Raji (cell line): ENCODE measurements around the gene XPC.

Source experiments
- POLR2A ChIP-seq: IDR thresholded peaks from 2 replicates; pipeline ENCODE4 v1.6.1; 2011; ENCODE audit warnings: low read depth, low read length, control low read depth; ENCODE audit not compliant: insufficient read depth

The XPC gene

DNA sequence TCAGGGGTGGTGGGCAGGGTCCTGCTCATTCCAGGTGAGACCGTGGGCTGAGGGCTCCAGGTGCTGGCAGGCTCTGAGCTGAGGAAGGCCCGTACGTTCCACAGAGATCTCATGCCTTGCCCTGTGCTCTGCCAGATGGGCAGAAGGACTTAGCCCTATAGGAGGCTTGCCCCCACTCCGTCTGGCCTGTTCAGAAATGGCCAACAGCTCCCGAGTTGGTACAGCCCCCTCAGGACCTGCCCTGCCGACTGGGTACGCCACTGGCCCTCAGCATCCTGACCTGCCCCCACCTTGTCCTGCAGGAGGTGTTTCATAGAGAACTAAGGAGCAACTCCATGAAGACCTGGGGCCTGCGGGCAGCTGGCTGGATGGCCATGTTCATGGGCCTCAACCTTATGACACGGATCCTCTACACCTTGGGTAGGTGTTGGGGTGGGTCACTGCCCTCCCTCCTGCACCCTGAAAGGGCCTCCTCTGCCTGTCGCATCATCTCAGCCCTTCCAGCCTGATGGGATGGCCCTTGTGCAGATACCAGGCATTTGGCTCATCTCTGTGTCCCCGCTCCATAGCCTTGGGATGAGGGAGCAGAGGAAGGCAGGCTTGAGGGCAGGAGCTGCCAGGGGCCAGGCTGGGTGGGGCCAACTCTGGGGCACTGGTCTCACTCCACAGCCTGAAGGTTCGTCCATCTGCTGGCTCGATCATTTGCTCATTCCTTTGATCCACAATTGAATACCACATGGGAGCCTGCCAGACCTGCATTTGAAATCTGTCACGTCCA is 39.3 kb downstream of the XPC start:
- no peak for TF ChIP-seq POLR2A

DNA sequence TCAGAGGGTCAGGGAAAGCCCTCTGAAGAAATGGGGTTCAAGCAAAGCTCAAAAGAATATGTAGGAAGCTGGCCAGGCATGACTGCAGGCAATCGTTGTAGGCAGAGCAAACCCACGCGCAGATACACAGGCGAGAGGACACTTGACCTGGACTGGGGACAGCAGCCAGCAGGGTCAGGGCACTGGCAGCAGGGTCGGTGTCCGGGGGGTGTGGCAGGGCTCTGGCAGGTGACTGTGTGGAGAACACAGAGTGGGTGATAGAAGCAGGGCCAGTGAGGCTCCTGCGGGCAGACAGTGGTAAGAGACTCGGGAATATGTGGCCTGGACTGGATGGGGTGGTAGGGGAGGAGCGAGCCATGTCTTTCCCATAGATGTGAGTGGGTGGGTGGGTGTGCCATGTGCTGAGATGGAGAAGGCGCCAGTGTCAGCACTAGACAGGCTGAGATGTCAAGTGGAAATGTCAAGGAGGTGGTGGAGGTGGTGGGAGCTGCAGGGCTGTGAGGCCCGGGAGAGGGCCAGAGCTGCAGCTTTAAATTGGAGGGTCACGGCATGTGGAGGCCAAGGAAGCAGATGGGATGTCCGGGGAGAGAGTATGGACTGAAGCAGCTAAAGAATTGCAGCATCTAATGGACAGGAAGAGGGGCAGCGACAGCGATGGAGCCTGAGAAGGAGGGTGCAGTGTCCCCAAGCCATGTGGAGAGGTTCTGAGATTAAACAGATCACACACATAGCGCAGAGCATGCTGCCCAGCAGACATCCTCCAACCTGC is 40.1 kb downstream of the XPC start:
- no peak for TF ChIP-seq POLR2A

DNA sequence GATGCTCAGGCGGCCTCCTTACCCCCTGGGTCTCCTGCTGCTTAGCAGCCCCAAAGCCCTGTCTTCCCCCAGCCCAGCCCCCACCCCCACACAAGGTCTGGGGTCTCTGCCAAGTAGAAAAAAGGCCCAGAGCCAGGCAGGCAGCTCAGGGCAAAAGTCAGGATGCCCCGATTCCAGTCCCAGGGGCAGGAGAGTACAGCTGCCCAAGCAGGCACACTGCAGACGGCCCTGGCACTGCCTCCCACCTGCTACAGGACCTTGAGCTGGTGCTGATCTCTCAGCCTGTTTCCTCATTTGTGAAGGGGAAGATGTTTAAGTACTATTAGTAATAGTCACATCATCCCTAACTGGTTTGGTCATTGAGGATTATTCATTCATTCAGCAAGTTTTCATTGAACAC is 41.0 kb downstream of the XPC start:
- TF ChIP-seq POLR2A, result no peak

DNA sequence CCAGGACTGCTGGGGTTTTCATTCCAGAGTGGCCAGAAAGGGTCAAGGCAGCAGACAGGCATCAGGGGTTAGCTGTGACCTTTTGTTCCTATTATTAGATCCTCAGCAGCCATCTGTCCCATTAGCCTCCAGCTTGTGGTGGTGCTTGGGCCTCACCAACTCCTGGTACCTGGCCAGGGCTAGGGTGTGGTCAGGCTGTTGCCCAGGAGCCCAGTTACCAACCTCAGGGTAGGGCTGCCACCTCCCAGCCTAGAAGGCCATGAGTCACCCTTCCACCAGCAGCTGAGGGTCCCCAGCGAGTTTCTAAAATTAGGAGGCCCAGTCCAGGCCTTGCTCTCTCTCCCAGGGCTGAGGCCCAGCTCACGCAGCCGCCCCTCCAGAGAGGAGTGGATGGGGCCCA is 41.4 kb downstream of the XPC start:
- TF ChIP-seq POLR2A, result no peak

DNA sequence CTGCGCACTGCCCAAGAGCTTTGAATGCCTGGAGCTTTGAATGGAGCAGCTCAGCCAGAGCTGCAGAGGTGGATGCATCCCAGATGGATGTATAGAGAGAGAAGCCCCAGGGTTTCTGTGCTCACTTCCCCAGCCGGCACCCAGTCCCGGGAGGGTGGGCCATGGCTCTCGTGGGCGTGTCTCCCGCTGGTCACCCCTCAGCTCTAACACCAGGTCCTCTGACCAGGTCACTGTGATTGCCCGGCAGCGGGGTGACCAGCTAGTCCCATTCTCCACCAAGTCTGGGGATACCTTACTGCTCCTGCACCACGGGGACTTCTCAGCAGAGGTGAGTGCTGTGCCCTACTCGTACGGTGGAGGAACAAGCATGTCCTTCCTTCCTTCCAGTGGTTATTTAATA is 42.8 kb downstream of the XPC start:
- TF ChIP-seq POLR2A, result no peak

DNA sequence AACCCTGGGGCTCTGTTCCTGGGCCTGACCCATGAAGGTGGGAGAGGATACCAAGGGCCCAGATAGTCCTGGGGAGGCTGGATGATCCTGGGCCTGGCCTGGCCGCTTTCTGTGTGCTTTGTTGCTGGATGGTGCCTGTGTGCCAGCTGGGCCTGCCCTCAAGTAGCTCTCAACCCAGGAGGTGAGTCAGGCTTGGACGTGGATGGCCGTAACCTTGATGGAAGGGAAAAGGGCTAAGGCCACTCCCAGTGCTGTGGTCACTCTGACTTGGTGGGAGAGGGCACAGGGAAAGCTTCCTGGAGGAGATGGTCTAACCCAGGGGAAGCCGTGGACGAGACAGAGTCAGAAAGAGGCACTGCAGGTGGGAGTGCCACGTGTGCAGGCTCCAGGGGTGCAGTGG is 44.1 kb downstream of the XPC start:
- no peak for TF ChIP-seq POLR2A

DNA sequence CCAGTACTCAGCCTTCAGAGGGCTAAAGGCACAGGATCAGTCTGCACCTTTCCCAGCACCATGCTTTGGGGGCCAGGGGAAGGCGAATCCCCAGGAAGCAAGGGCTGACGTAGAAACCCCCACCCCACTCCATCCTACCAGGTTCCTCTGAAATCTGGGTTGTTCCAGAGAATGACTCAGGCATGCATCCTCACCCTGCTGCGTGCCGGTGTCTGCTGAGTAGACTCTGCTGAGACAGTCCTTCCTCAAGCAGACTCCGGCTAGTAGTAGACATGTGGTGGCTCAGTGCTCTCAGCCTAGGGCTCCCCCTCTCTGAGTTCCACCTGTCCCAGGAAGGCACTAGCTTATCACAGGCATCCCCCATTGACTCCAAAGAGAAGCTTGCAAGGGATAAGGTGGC is 44.5 kb downstream of the XPC start:
- no peak for TF ChIP-seq POLR2A

DNA sequence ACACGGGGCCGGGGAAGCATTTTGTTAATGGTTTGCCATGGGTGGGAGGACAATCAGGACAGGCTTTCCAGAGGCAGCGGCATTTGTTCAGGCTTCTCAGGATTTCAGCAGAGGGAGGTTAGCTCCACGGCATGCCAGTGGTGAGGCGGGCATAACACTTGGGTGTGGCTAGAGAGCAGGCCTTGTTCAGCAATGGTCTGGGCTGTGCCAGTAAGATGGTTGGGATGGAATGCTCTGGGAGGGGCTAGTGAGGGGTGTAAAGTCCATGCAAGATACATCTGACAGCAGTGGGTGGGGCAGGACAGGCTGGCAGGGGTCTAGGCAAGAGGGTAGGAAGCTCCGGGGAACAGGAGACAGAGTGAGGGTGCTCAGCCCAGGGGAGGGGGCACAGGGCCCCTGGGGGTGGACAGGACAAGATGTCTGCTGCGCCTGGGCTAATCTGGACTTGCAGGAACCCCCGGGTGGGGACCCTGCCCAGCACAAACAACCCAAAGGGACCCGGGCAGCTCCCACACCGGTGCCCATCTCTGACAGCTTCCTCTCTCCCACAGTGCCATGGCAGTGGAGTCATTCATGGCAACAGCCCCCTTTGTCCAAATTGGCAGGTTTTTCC is 45.1 kb downstream of the XPC start:
- TF ChIP-seq POLR2A, result no peak

DNA sequence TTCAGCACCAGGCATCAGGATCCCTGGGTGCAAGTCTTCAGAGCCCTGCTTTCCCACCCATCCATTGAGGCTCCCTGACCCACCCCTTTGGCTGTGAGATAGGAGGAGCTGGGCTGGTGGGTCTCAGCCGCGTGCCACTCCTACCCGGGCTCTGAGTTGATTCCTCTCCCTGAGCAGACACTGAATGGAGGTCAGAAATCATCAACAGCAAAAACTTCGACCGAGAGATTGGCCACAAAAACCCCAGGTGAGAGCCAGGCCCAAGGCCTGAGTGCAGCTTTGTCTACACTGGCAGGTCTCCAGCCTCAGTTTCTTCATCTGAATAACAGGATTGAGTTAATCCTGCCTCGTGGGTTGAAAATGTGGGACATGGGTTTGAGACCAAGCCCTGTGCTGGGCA is 45.7 kb downstream of the XPC start:
- no peak for TF ChIP-seq POLR2A

DNA sequence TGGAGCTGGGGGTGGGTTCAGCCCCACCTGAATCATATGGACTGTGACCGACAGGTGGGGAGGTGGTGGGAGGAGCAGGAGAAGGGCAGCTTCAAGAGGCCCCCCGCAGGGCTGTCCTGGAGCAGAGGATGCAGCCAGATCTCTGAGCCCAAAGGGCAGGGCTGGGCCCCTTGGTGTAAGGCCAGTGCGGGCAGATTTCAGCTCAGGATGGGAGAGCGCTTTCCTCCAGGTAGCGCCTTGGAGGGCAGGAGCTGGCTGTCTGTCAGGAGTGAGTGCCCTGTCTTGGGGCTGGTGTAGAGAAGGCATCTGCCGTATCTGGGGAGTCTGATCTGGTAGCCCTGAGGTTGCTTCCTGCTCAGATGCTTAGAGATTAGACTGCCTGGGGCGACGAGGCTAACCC is 46.3 kb downstream of the XPC start:
- no peak for TF ChIP-seq POLR2A

DNA sequence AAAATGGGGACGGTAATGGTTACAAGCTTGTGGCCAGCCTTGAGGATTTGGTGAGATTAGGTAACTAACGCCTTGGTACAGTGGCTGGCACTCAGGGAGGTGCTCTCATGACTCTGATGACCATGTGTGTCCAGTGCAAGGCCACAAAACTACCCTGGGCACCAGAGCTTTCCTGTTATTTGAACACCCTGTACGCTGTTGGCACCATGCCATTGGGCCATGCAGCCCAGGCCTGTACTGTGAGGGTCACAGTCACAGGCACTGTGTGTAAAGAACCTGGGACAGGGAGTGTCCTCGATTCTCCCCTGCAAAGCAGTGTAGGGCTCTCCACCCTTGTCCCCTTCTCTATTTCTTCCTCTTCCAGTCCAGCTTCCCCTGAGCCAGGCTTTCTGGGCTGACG is 47.3 kb downstream of the XPC start:
- no peak for TF ChIP-seq POLR2A

DNA sequence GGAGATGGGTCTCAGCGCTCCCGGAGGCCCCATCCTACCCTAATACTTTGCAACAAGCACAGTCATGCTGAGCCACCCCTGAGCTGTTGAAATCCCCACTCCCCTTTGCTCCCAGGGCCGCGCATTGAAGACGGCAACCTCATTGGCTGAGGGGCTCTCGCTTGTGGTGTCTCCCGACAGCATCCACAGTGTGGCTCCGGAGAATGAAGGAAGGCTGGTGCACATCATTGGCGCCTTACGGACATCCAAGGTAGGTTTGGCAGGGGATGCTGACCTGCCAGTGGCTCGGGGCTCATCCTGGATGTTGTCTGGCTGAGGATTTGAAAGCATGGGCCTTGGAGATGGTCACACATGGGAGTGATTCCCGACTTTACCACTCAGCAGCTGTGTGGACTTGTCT is 47.7 kb downstream of the XPC start:
- TF ChIP-seq POLR2A, result no peak

DNA sequence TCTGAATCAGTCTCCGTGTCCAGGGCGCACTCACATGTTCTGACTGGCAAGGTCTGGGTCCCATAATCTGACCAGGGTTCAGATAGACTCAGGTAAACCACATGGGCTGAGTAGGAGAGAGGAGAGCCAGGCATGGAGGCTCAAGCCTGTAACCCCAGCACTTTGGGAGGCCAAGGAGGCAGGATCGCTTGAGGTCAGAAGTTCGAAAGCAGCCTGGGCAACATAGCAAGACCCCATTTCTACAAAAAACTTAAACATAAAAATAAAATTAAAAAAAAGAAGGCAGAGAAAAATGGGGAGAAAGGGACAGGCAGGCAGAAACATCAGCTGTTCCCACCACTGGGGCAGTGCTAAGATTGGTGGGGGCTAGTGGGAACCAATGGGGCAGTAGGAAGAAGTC is 48.2 kb downstream of the XPC start:
- TF ChIP-seq POLR2A, result no peak

DNA sequence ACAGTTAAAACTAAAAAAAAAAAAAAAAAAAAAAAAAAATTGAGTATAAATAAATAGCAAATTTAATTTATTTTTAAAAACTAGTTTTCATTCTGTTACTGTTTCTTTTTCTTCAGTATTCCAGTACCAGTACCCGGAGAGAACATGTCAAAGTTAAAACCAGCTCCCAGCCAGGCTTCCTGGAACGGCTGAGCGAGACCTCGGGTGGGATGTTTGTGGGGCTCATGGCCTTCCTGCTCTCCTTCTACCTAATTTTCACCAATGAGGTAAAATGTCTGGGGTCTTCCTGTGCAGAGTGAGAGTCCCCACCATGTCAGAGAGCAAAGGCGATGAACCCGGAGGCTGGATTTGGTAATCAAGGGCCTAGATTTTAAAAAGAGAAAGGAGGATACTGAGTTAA is 49.1 kb downstream of the XPC start:
- TF ChIP-seq POLR2A, result no peak

DNA sequence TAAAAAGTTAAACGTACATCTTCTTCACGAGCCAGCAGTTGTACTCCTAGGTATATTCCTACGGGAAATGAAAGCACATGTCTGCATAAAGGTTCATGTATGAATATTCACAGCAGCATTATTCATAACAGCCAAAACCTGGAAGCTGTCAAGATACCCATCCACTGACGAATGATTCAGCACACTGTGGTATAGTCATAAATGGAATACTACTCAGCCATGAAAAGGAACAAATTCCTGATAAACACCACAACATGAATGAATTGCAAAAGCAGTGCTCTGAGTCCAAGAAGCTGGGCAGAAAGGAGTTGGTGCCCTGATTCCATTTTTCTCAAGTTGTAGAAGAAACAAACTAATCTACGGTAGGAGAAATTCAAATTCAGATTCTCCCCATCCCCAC is 49.7 kb downstream of the XPC start:
- no peak for TF ChIP-seq POLR2A

DNA sequence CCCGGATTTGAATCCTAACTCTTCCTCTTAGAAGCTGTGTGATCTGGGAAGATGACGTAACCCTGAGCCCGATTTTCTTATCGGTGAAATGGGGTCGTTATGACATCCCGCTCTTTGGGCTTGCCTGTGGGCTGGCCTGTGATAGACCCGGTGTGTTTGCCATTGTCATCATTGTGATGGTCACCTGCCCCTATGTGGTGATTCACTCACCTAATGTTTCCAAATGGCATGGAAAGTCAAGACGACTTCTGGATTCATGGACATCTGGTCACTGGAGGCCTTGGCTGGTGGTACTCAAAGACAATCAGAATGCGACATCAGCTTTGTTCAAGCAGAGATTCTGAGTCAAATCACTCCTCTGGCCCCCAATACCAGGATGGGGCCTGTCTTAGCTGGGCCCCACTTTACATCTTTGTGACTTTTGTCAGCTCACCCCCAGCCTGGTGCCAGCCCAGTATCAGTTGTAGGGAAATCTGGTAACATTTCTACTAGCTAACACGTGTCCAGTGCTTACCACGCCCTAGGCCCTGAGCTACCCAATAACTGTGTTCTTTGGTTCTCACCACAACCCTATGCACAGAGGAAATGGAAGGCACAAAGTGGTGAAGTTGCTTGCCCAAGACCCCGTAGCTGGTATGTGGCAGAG is 50.8 kb downstream of the XPC start:
- no peak for TF ChIP-seq POLR2A
